NCI-H2107 treated with DMSO at 0.1 percent for 48 hours (cell line): Measurements from ENCODE around the gene ELMO1.

Experiments used
- DNase-seq: peaks from one replicate; lab custom pipeline; 2025; ENCODE audit not compliant: unreplicated experiment; lab: John Stamatoyannopoulos, UW

ELMO1 gene

DNA sequence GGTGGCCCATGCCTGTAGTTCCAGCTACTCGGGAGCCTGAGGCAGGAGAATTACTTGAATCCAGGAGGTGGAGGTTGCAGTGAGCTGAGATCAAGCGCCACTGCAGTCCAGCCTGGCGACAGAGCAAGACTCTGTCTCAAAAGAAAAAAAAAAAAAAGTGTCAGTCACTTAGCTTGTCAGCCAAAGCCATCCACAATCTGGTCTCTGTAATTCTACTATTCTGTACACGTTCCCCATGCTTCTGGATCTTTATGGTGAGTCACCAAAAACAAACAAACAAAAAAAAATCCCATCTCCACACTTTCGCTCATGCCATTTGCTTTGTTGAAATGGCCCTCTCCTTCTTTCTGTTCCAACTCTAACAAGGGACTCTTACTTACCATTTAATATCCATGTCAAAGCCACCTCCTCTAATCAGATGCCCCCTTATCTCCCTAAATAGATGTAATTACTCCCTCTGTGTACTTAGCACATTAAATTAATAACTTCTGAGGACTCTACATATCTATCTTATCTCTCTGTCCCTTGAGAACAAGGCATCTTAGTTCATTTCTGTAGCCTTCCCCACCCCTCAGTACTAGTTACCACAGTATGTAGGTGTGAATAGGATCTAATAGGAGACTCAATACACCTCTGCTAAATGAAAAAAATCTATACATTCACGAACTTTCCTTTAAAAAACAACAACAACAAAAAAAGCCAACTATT is 128.4 kb downstream of the ELMO1 start:
- no peak for DNase-seq

DNA sequence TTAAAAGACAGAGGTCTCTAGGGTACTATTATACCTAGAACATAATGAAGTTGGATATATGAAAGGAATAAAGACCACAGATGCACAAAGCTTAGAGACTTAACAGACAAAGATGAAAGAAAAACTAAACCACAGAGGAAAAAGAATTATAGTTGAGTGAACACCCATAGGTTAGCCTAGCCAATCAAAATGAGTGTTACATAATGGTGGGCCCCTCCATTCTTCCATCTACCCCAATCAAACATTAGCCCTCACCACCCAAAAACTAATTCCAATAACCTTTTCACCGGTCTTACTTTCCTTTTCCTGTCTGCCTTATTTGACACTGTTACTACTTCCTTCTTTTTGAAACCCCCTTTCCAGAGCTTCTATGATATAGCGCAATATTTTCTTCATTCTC is 130.1 kb downstream of the ELMO1 start:
- DNase-seq, result no peak

DNA sequence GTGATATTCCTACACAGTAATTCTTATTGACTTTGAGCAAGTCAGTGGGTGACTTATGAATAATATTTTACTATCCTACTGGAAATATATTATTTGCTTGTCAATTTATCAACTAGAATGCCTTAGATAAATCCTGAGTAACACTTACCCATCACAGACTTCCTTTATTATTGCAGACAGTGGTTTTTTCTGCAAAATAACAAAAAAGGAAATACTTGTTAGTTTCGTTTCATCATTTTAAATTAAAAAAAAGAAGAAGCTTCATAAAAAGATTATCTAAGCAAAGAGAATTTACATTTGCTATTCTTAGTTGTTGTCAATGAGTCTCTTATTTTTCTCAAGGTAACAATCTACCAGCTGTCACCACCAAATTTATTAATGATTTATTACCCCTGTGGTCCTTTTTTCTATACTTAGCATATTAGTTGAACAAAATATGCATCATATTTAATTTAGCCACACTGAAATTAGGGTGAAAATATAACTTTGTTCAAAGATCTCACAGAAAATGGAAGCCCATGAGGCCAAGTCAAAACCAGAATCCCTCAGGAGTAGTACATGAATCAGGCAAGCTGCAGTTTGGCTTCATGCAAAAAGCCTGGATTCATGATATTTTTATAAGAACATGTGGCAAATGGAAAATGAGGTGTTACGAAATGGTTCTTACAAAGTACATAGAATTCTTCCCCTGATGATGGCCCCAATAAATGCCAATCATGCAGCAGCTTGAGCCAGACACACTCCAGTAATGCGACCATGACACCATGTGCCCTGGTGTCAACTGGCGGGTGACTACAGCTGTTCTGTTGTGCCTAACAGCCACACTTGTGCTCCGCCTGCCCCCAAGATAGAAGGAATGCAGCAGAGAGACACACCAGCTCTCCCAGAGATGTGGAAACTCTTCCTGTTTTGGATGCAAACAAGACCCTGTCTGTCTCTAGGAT is 132.6 kb downstream of the ELMO1 start:
- DNase-seq, result no peak

DNA sequence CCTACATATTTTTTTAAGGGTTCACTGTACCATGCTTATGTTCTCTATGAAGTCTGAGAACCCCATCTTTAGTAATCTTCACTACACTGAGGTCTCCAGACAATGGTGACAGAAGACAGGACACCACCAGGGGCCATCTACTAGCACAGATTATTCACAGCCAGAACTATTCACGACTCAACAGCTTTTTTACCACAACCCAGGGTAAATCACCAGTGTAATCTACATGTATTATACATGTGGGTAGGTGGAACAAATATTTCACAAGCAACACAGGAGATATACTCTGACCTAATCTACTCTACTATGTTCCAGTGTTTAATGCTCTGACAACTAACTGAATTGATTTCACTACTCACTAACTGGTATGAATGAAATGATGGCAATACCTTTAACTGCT is 136.1 kb downstream of the ELMO1 start:
- no peak for DNase-seq

DNA sequence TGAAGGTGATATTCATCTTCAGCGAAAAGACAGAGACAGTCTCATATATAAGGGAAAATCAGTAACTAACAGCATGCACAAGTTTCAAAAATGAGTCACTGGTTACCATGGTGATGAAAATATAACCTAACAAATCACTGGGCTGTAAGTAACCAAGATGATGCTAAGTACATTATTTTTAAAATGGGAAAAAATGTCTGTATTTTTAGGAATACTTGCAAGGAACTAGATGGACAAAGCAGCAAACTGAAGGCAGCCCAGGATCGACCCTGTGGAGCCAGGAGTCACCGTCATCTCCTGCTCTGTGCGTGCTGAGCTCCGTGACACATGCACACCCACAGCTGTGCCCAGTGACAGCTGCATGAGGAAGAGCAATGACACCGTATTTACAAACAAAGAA is 137.3 kb downstream of the ELMO1 start:
- no peak for DNase-seq

DNA sequence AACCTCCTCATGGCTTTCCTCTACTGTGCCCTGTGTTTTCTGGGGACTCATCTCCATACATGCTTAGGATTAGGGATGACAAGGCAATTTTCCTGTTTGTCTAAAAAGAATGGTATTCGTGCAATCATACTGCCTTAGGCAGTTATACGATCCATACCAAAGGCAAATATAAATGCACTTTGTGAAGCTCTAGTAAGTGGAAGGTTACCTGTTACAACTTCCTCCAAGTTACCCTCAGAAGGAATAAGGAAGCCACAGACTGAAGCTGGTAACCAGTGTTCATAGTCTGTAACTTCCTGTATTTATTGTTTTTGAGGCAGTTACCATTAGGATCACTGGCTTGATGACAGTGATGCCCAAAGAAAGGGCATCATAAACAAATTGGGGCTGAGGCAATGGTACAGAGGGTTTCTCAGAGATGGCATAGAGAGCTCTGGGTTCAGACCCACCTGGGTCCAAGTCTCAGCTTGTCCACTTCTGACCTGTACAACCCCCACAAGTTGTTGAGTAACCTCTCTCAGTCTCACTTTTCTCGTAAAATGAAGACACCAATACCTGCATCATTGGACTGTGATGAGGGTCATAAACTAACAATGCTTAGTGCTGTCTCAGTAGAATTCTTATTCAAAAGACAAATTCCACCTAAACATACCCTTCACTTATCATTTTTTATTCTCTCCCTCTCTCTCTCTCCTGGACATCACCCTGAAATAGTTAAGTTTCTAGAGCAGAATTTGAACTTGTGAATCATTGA is 138.2 kb downstream of the ELMO1 start:
- DNase-seq, result no peak

DNA sequence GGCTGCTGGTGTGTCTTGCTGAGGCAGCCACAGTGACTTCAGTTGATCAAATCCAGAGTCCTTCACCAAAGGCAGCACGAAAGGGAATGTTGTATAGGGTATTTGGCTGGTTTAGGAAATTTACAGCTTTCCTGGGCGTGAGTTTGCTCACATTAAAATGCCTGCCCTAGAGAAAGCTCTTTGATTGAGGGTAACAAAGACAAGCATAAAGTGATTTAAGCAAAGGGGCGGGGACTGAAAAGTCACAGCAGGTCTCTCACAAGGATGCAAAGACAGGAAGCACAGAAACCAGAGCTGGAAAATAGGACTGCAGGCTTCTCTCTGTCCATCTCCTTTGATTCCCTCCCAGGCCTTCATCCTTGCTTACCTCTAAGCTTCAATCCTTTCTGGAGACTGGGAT is 139.2 kb downstream of the ELMO1 start:
- DNase-seq, result no peak

DNA sequence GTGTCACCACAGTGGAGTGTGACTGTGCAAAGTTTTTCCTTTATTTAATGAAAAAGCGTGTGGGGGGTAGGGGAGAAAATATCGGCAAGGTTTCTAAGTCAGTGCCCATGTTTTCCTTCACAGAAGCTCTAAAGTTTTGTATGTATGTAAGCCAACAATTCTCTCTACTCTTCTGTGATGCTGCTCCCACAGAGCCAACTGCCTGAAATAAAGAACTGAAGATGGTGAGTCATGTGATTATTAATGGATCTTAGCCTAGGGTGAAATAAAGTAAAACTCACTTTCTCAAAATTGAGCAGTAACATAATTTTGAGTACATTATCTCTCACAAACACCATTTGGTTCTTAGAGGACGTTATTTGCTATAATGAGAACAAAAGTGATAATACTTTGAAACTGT is 143.7 kb downstream of the ELMO1 start:
- no peak for DNase-seq

DNA sequence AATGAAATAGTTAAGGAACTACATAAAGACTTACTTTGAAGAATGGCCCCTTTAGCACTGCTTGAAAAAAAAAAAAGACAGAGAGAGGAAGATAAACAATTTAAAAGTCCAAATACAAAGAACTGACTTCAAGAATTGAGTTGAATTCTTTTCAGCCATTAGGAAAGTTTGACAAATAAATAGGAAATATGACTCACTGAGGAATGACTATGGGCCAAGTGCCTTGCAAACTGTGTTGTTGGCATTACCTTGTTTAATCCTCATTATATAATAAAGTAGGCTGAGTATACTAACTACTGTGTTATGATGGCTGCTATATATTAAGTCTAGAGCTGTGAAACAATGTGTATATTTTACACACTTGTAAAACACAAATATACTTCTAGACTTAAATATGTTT is 151.1 kb downstream of the ELMO1 start:
- DNase-seq, result no peak

DNA sequence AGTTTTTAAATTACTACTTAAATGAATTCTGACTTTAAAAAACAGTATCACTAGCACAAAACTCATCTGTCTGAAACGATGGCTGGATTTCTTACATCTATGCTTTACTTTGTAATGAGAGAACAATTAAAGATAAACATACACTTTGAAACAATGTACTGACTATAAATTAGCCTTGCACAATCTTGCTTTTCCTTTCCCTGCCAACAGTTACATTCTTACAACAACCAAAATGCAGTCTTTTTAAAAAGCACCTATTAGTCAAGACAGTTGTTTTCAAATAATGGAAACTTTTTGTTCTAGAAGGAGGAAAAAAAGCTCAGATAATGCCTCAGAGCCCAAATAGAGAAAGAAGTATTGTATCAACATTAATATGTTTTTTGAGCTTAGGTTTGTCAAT is 153.3 kb downstream of the ELMO1 start:
- no peak for DNase-seq

DNA sequence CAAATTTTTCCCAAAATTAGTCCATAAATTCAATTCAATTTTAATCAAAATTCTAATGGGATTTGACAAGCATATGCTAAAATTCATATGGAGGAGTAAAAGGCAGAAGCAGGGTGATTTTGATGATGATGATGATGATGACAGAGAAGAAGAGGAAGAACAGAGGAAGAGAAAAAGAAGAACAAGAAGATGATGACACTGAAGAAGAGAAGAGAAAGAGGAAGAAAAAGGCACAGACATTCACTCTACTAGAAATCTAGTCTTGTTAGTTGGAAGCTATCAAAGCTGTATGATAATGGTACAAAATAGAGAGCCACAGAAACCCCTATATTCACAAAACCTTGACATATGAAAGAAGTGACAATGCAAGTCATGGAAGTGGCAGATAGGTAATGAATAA is 157.9 kb downstream of the ELMO1 start:
- DNase-seq, result no peak

DNA sequence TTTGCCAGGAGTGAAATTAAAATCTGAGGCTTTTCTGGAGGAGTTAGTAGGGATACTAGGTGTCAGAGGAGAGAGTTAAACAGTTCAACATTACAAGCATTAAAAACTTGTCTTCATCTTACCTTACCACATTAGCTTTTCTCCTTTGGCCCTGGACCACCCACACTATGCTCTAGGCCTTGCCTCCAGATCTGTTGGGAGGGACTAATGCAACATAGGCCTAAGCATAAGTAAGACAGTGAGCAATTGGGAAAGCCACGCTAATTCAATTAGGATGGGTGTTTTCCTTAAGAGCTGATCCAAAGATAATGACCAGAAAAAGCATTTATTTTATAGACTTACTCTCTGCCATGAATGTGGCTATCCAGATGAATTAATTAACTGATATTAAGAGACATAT is 158.9 kb downstream of the ELMO1 start:
- DNase-seq, result no peak

DNA sequence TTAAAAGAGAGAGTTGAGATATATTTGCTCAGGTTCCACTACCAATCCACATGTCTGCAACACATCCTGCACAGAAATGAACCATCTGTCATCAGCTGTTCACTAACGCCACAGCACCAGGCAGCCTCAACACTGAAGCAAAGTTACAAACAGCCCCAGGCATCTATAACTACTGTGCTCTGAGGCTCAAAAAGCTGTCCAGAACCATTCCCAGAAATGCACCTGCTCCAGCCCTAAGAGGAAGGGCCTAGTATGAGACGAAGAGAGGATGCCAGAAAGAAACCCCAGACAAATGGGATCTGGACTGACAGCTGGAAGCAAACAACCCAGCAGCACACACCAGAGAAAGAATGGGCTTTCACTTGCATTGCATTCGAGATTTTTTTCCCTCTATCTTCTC is 159.3 kb downstream of the ELMO1 start:
- DNase-seq, result no peak

DNA sequence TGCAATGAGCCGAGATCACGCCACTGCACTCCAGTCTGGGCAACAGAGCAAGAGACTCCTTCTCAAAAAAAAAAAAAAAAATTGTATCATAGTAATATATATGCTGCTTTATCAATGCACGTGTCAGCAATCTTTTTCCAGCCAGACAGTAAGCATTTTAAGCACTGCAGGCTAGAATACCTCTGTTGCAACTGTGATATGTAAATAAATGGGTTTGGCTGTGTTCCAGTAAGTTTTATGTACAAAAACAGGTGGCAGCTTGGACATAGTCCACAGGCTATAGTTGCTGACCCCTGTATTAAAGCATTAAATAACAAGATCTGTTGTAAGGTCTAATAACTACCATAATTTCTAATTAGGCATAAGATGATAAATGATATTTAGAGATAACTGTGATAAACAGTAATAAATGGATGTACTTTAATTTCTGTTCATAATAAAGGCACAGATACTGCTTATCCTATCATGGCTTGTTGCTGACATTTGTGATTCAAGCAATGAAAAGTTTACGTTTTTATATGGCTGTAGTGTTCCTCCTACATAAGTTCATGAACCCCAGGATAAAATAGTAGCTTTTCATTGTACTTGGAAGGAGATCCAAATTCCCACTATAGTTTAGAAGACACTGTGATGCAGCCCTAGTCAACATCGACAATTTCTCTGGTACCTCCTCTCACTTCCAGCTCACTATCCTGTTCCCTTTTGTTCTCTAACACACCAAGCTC is 161.4 kb downstream of the ELMO1 start:
- peak; percentile 51 for DNase-seq

DNA sequence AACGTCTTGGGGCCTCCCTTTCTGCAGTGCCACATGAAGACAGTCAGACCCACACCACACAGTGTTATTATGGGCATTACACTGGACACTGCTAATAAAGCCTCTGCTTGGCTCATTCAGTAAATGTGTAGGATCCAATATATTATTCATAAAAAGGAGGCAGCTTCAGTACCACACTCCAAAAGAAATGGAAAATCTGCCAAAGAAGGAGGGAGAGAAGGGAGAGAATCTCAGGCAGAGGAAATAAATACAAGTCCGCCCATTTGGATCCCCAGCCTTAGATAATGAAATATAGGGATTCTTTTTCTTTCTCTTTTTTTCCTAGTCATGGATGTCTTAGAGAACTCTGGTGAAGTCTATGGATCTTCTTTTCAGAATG is 162.2 kb downstream of the ELMO1 start:
- DNase-seq, result no peak

DNA sequence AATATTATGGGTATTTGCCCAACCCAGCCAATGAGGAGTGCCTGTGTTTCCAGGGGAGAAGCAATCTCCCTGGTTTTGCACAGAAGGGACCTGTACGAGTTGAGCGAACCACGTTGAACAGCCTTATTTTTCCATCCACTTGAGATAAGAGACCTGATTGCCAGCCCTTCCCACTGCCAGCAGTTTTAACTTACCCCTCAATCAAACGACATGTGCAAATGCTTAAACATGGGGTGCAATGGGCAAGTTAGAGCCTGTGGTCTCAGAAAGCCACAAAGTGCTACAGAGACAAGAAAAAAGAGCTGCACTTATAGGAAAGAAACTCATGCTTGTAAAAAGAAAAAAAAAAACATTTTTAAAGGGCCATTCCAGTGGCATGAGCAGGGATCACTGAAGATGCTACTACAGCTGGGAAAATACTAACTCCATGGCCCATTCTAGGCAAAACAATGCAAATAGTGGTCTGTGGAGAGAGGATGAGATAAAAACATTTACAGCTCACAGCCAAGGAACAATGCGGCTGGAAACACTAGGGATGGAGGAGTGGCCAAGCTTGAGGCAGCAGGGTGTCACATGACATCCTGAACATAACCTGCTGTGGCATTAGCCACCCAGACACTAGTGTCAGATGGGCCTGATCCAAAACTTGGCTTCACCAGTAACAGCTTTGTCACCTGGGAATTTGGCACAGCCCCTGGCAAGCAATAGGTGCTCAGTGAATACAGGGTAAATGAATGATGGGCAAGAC is 162.8 kb downstream of the ELMO1 start:
- DNase-seq, result peak; percentile 91

DNA sequence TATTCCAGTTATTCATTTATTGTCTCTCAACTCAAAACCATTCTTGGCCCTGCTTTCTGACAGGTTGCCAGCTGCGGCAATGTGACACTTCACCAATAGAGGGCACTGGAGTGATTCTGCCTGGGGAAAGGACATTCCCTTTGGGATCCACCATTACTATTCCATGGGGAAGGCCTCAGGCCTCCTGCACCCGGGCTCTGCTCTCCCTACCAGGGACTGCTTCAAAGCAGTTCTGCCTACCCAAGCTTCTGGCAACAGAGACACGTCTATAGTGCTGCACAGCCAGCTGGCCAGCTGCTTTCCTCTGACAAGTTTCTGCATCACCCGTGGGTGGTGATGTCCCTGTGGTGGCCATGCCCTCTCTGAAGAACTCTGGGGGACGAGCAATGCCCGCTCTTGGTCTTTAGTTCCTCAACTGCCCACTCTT is 163.8 kb downstream of the ELMO1 start:
- peak; percentile 45 for DNase-seq

DNA sequence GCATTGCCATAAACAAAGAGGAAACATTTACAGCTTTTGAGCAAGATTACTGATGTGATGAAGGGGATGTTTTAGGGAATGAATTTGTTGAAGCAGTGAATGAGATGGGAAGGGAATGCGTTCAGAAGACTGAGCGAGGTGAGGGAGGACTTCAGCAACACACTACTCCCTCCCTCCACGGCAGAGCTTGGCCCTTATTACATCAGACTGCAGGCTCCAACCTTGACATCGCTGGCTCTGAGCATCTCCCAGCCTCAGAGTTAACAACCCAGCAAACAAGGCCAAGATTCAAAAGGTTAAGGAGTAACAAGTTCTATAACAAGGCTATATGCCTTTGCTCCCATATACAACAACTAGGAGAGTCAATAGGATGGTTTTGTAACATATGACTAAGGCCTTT is 164.4 kb downstream of the ELMO1 start:
- no peak for DNase-seq

DNA sequence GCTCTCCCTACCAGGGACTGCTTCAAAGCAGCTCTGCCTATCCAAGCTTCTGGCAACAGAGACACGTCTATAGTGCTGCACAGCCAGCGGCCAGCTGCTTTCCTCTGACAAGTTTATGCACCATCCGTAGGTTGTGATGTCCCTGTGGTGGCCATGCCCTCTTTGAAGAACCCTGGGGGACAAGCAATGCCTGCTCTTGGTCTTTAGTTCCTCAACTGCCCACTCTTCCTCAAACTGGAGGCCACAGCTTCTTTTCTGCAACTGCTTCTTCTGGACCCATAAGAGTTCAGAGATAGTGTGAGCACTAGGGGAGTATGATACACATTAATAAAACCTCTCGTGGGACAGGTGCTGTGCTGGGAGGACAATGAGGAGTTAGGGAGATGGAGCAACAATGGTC is 164.9 kb downstream of the ELMO1 start:
- no peak for DNase-seq

DNA sequence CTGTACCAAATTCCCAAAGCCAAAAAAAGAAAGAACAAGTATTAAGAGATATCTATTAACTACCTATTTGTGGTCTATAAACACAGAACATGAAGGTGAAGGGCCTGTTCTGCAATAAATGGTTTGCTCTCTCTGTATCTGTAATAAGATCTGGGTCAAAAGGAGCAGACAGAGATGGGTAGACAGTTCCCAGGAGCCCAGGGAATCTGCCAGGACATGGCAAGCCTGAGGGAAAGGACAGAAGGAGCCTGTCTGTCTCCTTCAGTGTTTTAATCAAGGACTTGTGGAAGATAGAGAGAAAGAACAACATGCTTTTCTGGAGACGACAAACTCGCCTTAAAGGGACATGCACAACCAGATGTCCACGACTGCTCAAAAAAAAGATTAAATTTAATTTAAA is 165.7 kb downstream of the ELMO1 start:
- no peak for DNase-seq
